ENCODE results near the gene ZNF195. TPM values are rescaled to one million over a fixed set of nuclear protein-coding genes. Genes with fewer than 3 reads are reported as not detected.

The ZNF195 gene
- total RNA-seq = 10.0 and 21.3 TPM in 2 replicates

DNA sequence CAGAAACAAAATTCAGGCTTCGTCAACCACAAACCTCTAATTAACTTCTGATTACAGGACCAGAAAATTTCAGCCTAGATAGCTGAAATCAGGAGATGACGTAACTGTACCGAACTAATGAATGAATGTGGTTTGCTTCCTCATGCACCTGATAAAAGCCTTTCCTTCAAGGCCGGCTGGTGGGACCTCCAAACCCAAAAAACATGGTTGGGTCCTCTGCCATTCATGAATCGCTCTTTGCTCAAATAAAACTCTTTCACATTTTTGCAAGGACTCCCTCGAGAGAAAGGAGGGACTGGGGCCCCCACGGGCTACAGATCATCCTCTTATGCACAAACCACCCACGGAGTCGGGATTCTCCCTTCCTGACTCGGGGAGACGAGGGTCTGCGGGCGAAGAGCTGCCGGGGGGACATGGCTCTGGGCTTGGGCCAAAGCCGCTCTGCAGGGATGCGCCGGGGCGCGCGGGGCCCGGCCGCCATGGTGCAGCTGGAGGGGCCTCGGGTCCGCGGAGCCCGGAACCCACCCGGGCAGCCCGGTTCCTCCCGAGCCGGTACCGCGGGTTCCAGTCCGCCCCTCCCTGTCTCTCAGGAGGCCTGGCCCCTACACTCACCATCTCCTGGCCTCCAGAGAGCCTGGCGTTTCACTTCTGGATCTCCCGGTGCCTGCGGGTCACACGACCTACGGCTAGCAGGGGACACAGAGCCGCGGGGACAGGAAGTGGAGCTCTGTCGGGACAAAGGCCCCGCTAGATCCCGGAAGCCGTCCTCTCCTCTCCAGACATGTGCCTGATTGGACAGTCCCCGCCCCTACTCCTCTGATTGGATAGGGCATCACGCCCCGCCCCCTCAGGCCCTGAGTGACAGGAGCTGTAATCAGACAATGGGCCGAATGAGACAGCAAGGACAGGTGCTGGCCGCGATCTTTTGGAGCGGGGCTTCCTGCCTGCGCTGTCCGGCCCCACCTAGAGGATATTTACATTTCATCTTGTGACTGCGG lies at the start of gene ZNF195:
ZNF195 (minus strand) TSS at position 721 of the 998 bp plus-strand sequence; CDS start at position 615, 106 bp downstream.

Other genes starting within 250 kb of the ZNF195 start
- 57.7 and 65.3 TPM in 2 replicates for gene OSBPL5, start 213.8 kb downstream of the ZNF195 start, total RNA-seq
- not detected in 2 replicates for gene MRGPRG, start 160.3 kb downstream of the ZNF195 start, total RNA-seq
- not detected in 2 replicates for gene MRGPRE, start 146.7 kb downstream of the ZNF195 start, total RNA-seq

All from dermis lymphatic vessel endothelial cell (primary cell).